ENCODE results near the gene GAS6.
"Not testable (repeated sequence)": the region's sequence is repeated elsewhere in the genome, so short reads cannot be mapped to it uniquely, and the experiment has no call there.

- TF ChIP-seq ZNF792 (tag by site-specific recombination; IDR thresholded peaks at IDR 0.05); SP3 (tag by site-specific recombination; IDR thresholded peaks at IDR 0.05); CTCF (tag by site-specific recombination; IDR thresholded peaks at IDR 0.05); SCRT1 (tag by site-specific recombination; IDR thresholded peaks at IDR 0.05; ENCODE audit: borderline replicate concordance): not testable (repeated sequence)
Measured at GRCh38 chr13:113913408-113913807, 49.5 kb upstream of the GAS6 start.

Measured in HEK293 (cell line).